Spleen (tissue), 11 donors: ENCODE data around the gene NT5DC2. TPM values are rescaled to one million over a fixed set of nuclear protein-coding genes. Genes with fewer than 3 reads are reported as not detected.

ENCODE experiments used
- DNase-seq: peaks from one replicate; pipeline ENCODE4 v3.0.0-alpha.2; 2020
- H3K27ac ChIP-seq, 8 donors: fragments of 200-600 bp; sonication (generic) in 7 of 8; 1 replicate in 4 of 8; 2 replicates in 4 of 8; pipeline versions ENCODE4 v1.5.0 to v1.8.0; 2016 to 2021; ENCODE audit warnings: inconsistent platforms in 4 of 8, mild to moderate bottlenecking in 4 of 8, moderate library complexity in 1 of 8
- H3K27me3 ChIP-seq, 7 donors: fragments of 200-600 bp; sonication (generic) in 6 of 7; replicated peaks in 1 of 7; 1 replicate in 4 of 7; 2 replicates in 3 of 7; pipeline versions ENCODE4 v1.5.0 to v1.8.0; 2016 to 2021; ENCODE audit warnings: inconsistent platforms in 3 of 7, mild to moderate bottlenecking in 1 of 7
- H3K36me3 ChIP-seq, 6 donors: fragments of 200-600 bp; sonication (generic) in 5 of 6; 1 replicate in 4 of 6; 2 replicates in 2 of 6; pipeline versions ENCODE4 v1.5.0 to v1.8.0; 2016 to 2021; ENCODE audit warnings: inconsistent platforms in 2 of 6
- H3K4me1 ChIP-seq, 6 donors: fragments of 200-600 bp; sonication (generic) in 5 of 6; 1 replicate in 3 of 6; 2 replicates in 3 of 6; pipeline versions ENCODE4 v1.5.0 to v1.8.0; 2016 to 2021; ENCODE audit warnings: inconsistent platforms in 3 of 6
- H3K4me3 ChIP-seq, 8 donors: fragments of 200-600 bp; sonication (generic) in 7 of 8; 1 replicate in 4 of 8; 2 replicates in 4 of 8; pipeline versions ENCODE4 v1.5.0 to v1.8.0; 2016 to 2021; ENCODE audit warnings: inconsistent platforms in 4 of 8, mild to moderate bottlenecking in 4 of 8, moderate library complexity in 2 of 8
- H3K9me3 ChIP-seq, 8 donors: fragments of 200-600 bp; sonication (generic) in 7 of 8; 1 replicate in 4 of 8; 2 replicates in 4 of 8; pipeline versions ENCODE4 v1.5.0 to v1.8.0; 2016 to 2021; ENCODE audit warnings: inconsistent platforms in 4 of 8
- CTCF ChIP-seq, 11 experiments: fragments of 200-600 bp in 7 of 11; fragments of 450-650 bp in 4 of 11; sonication (generic) in 4 of 11; IDR thresholded peaks in 8 of 11; conservative IDR thresholded peaks in 3 of 11; 1 replicate in 7 of 11; 2 replicates in 4 of 11; pipeline versions ENCODE4 v1.4.0 to v1.8.0; 2016 to 2021; ENCODE audit warnings: antibody characterized with exemption in 11 of 11, inconsistent platforms in 4 of 11, mild to moderate bottlenecking in 1 of 11
- POLR2A ChIP-seq, 3 donors: fragments of 450-650 bp; IDR thresholded peaks; one replicate each; pipeline ENCODE4 v1.5.1; 2017; ENCODE audit warnings: antibody characterized with exemption in 3 of 3, mild to moderate bottlenecking in 1 of 3
- POLR2AphosphoS5 ChIP-seq, 3 donors: sonication (generic); formaldehyde crosslinking; IDR thresholded peaks; one replicate each; pipeline ENCODE4 v1.5.1; 2017; ENCODE audit warnings: antibody characterized with exemption in 3 of 3
- WGBS, 5 donors: extraction: QIAGEN DNeasy Blood & Tissue Kit in 3 of 5; methylation state at CpG; one replicate each; pipeline versions ENCODE4 v1.1.5 to v1.1.7; 2013 to 2018; 5-methylcytosine and 5-hydroxymethylcytosine counted together
- intact Hi-C: fragments of 100-400 bp; cut with DNase I; formaldehyde crosslinking; loops from one replicate; pipeline ENCODE4 v1.15.0; 2023; ENCODE audit warnings: low total_unique reads
- polyA plus RNA-seq, 3 donors: library from polyadenylated mRNA; stranded (reverse); fragments of 200-250 nt; gene quantifications; one replicate each; pipeline ENCODE4 v1.2.1, GENCODE V29; 2013
- total RNA-seq, 7 donors: library from RNA; depleted of rRNA in 3 of 7; stranded (reverse); fragments of >200 nt in 3 of 7; fragmentation: NEBNext Ultra II Directional in 4 of 7; extraction: Animal tissue kit (Norgen Biotek cat#: 25700) in 4 of 7; gene quantifications; one replicate each; pipeline versions ENCODE4 v1.1.0 to v1.2.1, GENCODE V29; 2016 to 2021
- donor health status: healthy with polysubstance abuse.
- donor health status: DM: no; HTN: no; CAD: no; lungs with moderate emphysema.
- donor health status: DM: no; HTN: no; CAD: no.
- donor health status: Bipolar disorder and iron deficiency.
- donor health status: healthy.
- donor health status: DM: no; HTN: no; CAD: no.
- donor health status: DM: yes; HTN: yes; CAD: no.

NT5DC2 gene
- total and polyA plus RNA-seq, 10 donors = 7.8 to 26.0 (median 11.3) TPM

GRCh38 chr3:52484680-52485461 lies 48.8 kb downstream of the NT5DC2 start:
- intact Hi-C loops = no loop called here
- Histone ChIP-seq H3K4me1 (peaks cover 0 to 55% (median 15%) of the 10 kb centered on the region in 6 donors), H3K9me3 (no peaks in the 10 kb centered on the region), H3K4me3 (no peak overlapping the region), H3K27ac (no peak overlapping the region), H3K27me3 (no peaks in the 10 kb centered on the region), H3K36me3 (peaks cover 0 to 99% (median 81%) of the 10 kb centered on the region in 6 donors)
- DNase-seq = no peak
- TF ChIP-seq POLR2AphosphoS5 (IDR thresholded peaks at IDR 0.05) (no peak), POLR2A (IDR thresholded peaks at IDR 0.05) (no peak), CTCF (IDR thresholded peaks at IDR 0.05 in 8 of 11, conservative IDR thresholded peaks at IDR 0.05 in 3 of 11) (no peak)
- 70 to 84% (median 73%) methylated on average over 10 of the region's 10 CpGs for WGBS, 5 donors

DNA sequence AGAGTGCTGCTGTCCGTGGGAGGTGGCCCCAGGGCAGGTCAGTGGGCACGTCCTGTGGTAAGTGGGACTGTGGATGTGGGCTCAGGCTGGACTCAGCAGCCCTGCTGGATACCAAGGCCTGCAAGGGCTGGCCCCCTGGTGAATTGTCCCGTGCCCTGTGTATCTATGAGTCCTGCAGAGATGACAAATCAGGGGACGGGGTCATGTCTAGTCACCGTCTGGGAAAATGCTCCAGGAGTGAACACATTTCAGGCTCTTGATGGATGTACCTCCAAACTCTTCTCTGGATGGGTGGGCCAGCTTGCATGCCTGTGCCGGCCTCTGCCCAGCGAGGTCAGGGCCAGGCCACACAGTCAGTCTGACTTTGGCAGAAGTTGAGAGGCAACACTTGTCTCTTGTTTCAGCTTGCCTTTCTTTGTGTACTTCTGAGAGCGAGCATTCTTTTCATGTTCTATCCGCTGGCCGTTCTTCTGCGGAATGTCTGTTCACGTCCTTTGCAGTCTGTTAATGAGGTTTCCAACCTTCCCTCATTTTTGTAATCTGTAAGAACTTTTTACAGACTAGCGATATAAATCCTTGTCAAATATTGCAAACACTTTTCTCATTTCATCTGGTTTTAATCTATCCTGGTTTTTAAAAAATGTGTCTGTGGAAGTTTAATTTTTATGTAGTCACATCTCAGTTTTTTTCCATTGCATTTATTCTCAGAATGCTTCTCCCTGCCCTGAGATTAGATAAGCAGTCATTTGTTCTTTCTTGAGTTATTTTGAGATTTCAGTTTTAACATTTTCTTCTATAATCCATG lies 49.9 kb downstream of the NT5DC2 start:
- peak in 2 of 3 donors; percentile 8 to 41 for TF ChIP-seq POLR2AphosphoS5 (IDR thresholded peaks at IDR 0.05)
- no peak for TF ChIP-seq POLR2A (IDR thresholded peaks at IDR 0.05)
- TF ChIP-seq CTCF (IDR thresholded peaks at IDR 0.05 in 8 of 11, conservative IDR thresholded peaks at IDR 0.05 in 3 of 11) = no peak
- Histone ChIP-seq H3K27ac (peak overlapping the region in 1 of 8 donors; percentile 26), H3K36me3 (peaks cover 0 to 99% (median 81%) of the 10 kb centered on the region in 6 donors), H3K4me1 (peaks cover 0 to 48% (median 12%) of the 10 kb centered on the region in 6 donors), H3K9me3 (no peaks in the 10 kb centered on the region), H3K4me3 (no peak overlapping the region), H3K27me3 (no peaks in the 10 kb centered on the region)
- intact Hi-C loops = no loop called here
- DNase-seq = no peak
- WGBS, 5 donors = 75 to 85% (median 76%) methylated on average over 13 of the region's 13 CpGs

GRCh38 chr3:52483081-52483480 lies 50.6 kb downstream of the NT5DC2 start:
- Histone ChIP-seq H3K4me3 (no peak overlapping the region), H3K27me3 (no peaks in the 10 kb centered on the region), H3K4me1 (peaks cover 0 to 41% (median 12%) of the 10 kb centered on the region in 6 donors), H3K9me3 (no peaks in the 10 kb centered on the region), H3K27ac (no peak overlapping the region), H3K36me3 (peaks cover 0 to 99% (median 81%) of the 10 kb centered on the region in 6 donors)
- no peak for DNase-seq
- intact Hi-C loops = no loop called here
- TF ChIP-seq POLR2A (IDR thresholded peaks at IDR 0.05) (no peak), POLR2AphosphoS5 (IDR thresholded peaks at IDR 0.05) (peak in 1 of 3 donors; percentile 46), CTCF (IDR thresholded peaks at IDR 0.05 in 8 of 11, conservative IDR thresholded peaks at IDR 0.05 in 3 of 11) (no peak)
- WGBS, 5 donors = 84 to 99% (median 90%) methylated on average over 7 to 14 of the region's 14 CpGs
